Measurements from ENCODE around the gene TMEM132C.

The TMEM132C gene

GRCh38 chr12:128518644-128519043 lies 251.7 kb downstream of the TMEM132C start:
- TF ChIP-seq SIN3A (IDR thresholded peaks at IDR 0.05; ENCODE audit: borderline replicate concordance, insufficient read depth, low read length) (no peak), TAF1 (IDR thresholded peaks at IDR 0.05; ENCODE audit: borderline replicate concordance, insufficient read depth, low read length) (no peak), POLR2AphosphoS5 (IDR thresholded peaks at IDR 0.05; ENCODE audit: low read depth, low read length) (no peak)

- TF ChIP-seq SIN3A (IDR thresholded peaks at IDR 0.05; ENCODE audit: borderline replicate concordance, insufficient read depth, low read length) (no peak), FOXP2 (optimal IDR thresholded peaks at IDR 0.05; ENCODE audit: borderline replicate concordance, extremely low read depth, extremely low read length, insufficient read depth) (no peak), REST (IDR thresholded peaks at IDR 0.05; ENCODE audit: insufficient read depth in 1 of 2, low read depth in 2 of 2, low read length in 2 of 2) (no peak), POLR2AphosphoS5 (IDR thresholded peaks at IDR 0.05; ENCODE audit: low read depth, low read length) (no peak), TAF1 (IDR thresholded peaks at IDR 0.05; ENCODE audit: borderline replicate concordance, insufficient read depth, low read length) (no peak)
These were observed 252.5 kb downstream of the TMEM132C start for GRCh38 chr12:128519426-128519825.

GRCh38 chr12:128521981-128522380 lies 255.0 kb downstream of the TMEM132C start:
- TF ChIP-seq REST (IDR thresholded peaks at IDR 0.05; ENCODE audit: insufficient read depth in 1 of 2, low read depth in 2 of 2, low read length in 2 of 2): no peak
- TF ChIP-seq TAF1 (IDR thresholded peaks at IDR 0.05; ENCODE audit: borderline replicate concordance, insufficient read depth, low read length): no peak
- no peak for TF ChIP-seq FOXP2 (optimal IDR thresholded peaks at IDR 0.05; ENCODE audit: borderline replicate concordance, extremely low read depth, extremely low read length, insufficient read depth)
- no peak for TF ChIP-seq SIN3A (IDR thresholded peaks at IDR 0.05; ENCODE audit: borderline replicate concordance, insufficient read depth, low read length)
- TF ChIP-seq POLR2AphosphoS5 (IDR thresholded peaks at IDR 0.05; ENCODE audit: low read depth, low read length): no peak

GRCh38 chr12:128524439-128524838 lies 257.5 kb downstream of the TMEM132C start:
- TF ChIP-seq REST (IDR thresholded peaks at IDR 0.05; ENCODE audit: insufficient read depth in 1 of 2, low read depth in 2 of 2, low read length in 2 of 2): no peak
- TF ChIP-seq SIN3A (IDR thresholded peaks at IDR 0.05; ENCODE audit: borderline replicate concordance, insufficient read depth, low read length): no peak
- TF ChIP-seq POLR2AphosphoS5 (IDR thresholded peaks at IDR 0.05; ENCODE audit: low read depth, low read length): no peak
- no peak for TF ChIP-seq FOXP2 (optimal IDR thresholded peaks at IDR 0.05; ENCODE audit: borderline replicate concordance, extremely low read depth, extremely low read length, insufficient read depth)
- no peak for TF ChIP-seq TAF1 (IDR thresholded peaks at IDR 0.05; ENCODE audit: borderline replicate concordance, insufficient read depth, low read length)

GRCh38 chr12:128531170-128531569 lies 264.2 kb downstream of the TMEM132C start:
- TF ChIP-seq SIN3A (IDR thresholded peaks at IDR 0.05; ENCODE audit: borderline replicate concordance, insufficient read depth, low read length) (no peak), FOXP2 (optimal IDR thresholded peaks at IDR 0.05; ENCODE audit: borderline replicate concordance, extremely low read depth, extremely low read length, insufficient read depth) (no peak), POLR2AphosphoS5 (IDR thresholded peaks at IDR 0.05; ENCODE audit: low read depth, low read length) (peak; percentile 32; the same call in 1 of the 2 replicates)

GRCh38 chr12:128534906-128535305 lies 267.9 kb downstream of the TMEM132C start:
- TF ChIP-seq FOXP2 (optimal IDR thresholded peaks at IDR 0.05; ENCODE audit: borderline replicate concordance, extremely low read depth, extremely low read length, insufficient read depth) (no peak), SIN3A (IDR thresholded peaks at IDR 0.05; ENCODE audit: borderline replicate concordance, insufficient read depth, low read length) (no peak), REST (IDR thresholded peaks at IDR 0.05; ENCODE audit: insufficient read depth in 1 of 2, low read depth in 2 of 2, low read length in 2 of 2) (no peak), POLR2AphosphoS5 (IDR thresholded peaks at IDR 0.05; ENCODE audit: low read depth, low read length) (no peak), TAF1 (IDR thresholded peaks at IDR 0.05; ENCODE audit: borderline replicate concordance, insufficient read depth, low read length) (no peak)
